GM12891 (cell line): ENCODE data around the gene SMS.

Experiments used
- POLR2A ChIP-seq: IDR thresholded peaks from 2 replicates; pipeline ENCODE4 v1.6.1; 2011; ENCODE audit warnings: low read depth, low read length, control low read depth
- POLR2AphosphoS5 ChIP-seq: IDR thresholded peaks from 2 replicates; pipeline ENCODE4 v1.6.1; 2011; ENCODE audit warnings: low read depth, low read length, control low read depth
- SPI1 ChIP-seq: IDR thresholded peaks from 2 replicates; pipeline ENCODE4 v1.6.1; 2011; ENCODE audit warnings: low read depth, low read length, control low read depth
- TAF1 ChIP-seq: IDR thresholded peaks from 2 replicates; pipeline ENCODE4 v1.6.1; 2011; ENCODE audit warnings: low read depth, low read length, control low read depth

DNA sequence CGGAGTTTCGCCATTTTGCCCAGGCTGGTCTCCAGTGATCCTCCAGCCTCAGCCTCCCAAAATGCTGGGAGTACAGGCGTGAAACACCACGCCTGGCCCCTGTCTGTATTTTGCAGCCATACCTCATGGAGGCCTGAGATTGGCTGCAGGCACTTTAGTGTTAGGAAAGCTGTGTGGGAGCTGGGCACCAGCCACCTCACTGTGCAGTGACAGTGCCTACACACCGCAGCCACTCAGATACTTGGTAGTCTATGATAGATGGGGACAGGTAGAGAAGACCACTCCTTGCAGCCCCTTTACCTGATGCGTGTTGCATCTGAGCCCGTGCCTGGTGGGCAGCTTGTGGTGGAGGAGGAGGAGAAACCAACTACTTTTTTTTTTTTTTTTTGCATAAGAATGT is 16.3 kb downstream of the SMS start:
- TF ChIP-seq POLR2A (no peak), POLR2AphosphoS5 (no peak), TAF1 (no peak), SPI1 (no peak)
